ENCODE data around the gene RAD23A. TPM values are rescaled to one million over a fixed set of nuclear protein-coding genes. Genes with fewer than 3 reads are reported as not detected.

The RAD23A gene
- total and polyA plus RNA-seq, 9 of the 15 experiments (the other 6 are each of a cell fraction or from before 2014, with no cell fraction given), result 9.5 to 181 (median 101) TPM

DNA sequence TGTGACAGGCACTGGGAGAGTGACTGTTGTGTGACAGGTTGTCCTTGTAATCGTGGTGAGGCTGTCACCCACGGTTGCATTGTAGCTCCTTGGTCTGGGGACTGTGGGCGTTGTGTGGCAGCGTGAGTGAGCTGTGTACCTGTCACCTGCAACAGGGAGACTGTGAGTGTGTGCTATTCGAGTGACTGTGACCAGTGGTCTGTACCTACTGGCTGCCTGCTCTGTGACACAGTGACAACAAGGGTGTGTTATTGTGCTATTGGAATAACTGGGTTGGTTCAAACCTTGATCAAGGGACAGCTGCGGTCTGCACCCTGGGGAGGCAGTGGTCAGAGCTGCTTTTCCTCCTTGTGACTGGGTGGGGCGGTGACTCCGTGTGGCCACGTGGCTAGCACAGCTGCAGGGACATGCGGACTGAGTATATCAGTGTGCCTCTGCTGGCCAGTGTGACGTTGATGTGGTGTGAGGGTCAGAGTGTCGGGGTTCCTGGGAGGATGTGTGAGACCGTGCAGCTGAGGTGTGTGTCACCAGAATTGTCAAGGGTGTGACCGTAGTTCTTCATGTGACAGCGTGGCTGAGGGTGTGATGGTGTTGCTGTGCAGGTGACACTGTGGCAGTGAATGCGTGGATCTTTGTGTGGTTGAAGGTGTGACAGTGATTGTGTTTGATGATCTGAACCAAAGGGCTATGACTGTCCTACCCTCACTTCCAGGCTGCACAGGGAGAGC, 39.6 kb downstream of the RAD23A start (continued):
- TF ChIP-seq, protein P1, sequence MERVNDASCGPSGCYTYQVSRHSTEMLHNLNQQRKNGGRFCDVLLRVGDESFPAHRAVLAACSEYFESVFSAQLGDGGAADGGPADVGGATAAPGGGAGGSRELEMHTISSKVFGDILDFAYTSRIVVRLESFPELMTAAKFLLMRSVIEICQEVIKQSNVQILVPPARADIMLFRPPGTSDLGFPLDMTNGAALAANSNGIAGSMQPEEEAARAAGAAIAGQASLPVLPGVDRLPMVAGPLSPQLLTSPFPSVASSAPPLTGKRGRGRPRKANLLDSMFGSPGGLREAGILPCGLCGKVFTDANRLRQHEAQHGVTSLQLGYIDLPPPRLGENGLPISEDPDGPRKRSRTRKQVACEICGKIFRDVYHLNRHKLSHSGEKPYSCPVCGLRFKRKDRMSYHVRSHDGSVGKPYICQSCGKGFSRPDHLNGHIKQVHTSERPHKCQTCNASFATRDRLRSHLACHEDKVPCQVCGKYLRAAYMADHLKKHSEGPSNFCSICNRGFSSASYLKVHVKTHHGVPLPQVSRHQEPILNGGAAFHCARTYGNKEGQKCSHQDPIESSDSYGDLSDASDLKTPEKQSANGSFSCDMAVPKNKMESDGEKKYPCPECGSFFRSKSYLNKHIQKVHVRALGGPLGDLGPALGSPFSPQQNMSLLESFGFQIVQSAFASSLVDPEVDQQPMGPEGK (CRISPR knock-in tag; IDR thresholded peaks at IDR 0.05; ENCODE audit: borderline replicate concordance), result no peak
- TF ChIP-seq NCOA1 (IDR thresholded peaks at IDR 0.05; ENCODE audit: low read depth) (no peak), TCF7L2 (IDR thresholded peaks at IDR 0.05; ENCODE audit: low read depth, low read length) (no peak), CREM (IDR thresholded peaks at IDR 0.05; ENCODE audit: low read depth) (peak; percentile 89), NR2C1 (IDR thresholded peaks at IDR 0.05) (0 out of 2 replicates have a peak, but pooled peaks have one; percentile 11), NR2C1 (tag; IDR thresholded peaks at IDR 0.05) (peak; percentile 63; the same call in 1 of the 2 replicates), RAD21 (CRISPR knock-in tag; conservative IDR thresholded peaks at IDR 0.05 in 1 of 2, IDR thresholded peaks at IDR 0.05 in 1 of 2) (peak in 1 of 2 experiments; percentile 33; a peak in 1 of 4 replicates), JUN (IDR thresholded peaks at IDR 0.05; ENCODE audit: borderline replicate concordance, low read depth, low read length) (peak; percentile 69), JUN (CRISPR knock-in tag; IDR thresholded peaks at IDR 0.05; ENCODE audit: borderline replicate concordance) (peak; percentile 73; the same call in 1 of the 2 replicates), EP400 (IDR thresholded peaks at IDR 0.05) (peak; percentile 84; the same call in 1 of the 2 replicates), JUND (IDR thresholded peaks at IDR 0.05; ENCODE audit: borderline replicate concordance, low read depth, low read length) (peak; percentile 37; the same call in 1 of the 2 replicates), JUND (tag; IDR thresholded peaks at IDR 0.05; ENCODE audit: borderline replicate concordance, low read depth, low read length) (peak; percentile 61; the same call in 2 of the 3 replicates), RFX7 (CRISPR knock-in tag; IDR thresholded peaks at IDR 0.05) (no peak), MTA2 (IDR thresholded peaks at IDR 0.05; ENCODE audit: low read depth) (0 out of 2 replicates have a peak, but pooled peaks have one; percentile 8), SNIP1 (IDR thresholded peaks at IDR 0.05; ENCODE audit: low read depth) (no peak)
- TF ChIP-seq, protein P2, sequence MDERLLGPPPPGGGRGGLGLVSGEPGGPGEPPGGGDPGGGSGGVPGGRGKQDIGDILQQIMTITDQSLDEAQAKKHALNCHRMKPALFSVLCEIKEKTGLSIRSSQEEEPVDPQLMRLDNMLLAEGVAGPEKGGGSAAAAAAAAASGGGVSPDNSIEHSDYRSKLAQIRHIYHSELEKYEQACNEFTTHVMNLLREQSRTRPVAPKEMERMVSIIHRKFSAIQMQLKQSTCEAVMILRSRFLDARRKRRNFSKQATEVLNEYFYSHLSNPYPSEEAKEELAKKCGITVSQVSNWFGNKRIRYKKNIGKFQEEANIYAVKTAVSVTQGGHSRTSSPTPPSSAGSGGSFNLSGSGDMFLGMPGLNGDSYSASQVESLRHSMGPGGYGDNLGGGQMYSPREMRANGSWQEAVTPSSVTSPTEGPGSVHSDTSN (CRISPR knock-in tag; IDR thresholded peaks at IDR 0.05; ENCODE audit: low read depth), result no peak
- TF ChIP-seq, protein P2 (tag; conservative IDR thresholded peaks at IDR 0.05; ENCODE audit: low read depth), result no peak

All from K562 (cell line).